OCI-LY7 (cell line): Measurements from ENCODE around the gene SRP54. TPM values are rescaled to one million over a fixed set of nuclear protein-coding genes. Genes with fewer than 3 reads are reported as not detected.

Source experiments
- BruUV-seq: library from RNA; stranded (reverse); fragments of 400-500 nt; replicated peaks from 2 replicates; lab custom pipeline; 2021; lab: Mats Ljungman, UMichigan
- CTCF ChIA-PET: fragments of 300-600 bp; sonication (Branson Sonifier 250); formaldehyde crosslinking; loops from one replicate; lab custom pipeline; 2022; ENCODE audit warnings: antibody characterized with exemption; ENCODE audit not compliant: unreplicated experiment; lab: Charles Lee
- POLR2A ChIA-PET: fragments of 300-600 bp; sonication (Branson Sonifier 250); formaldehyde crosslinking; loops from one replicate; lab custom pipeline; 2022; ENCODE audit warnings: antibody characterized with exemption; lab: Charles Lee
- DNase-seq: peaks from one replicate; pipeline ENCODE4 v3.0.0-alpha.2; 2015; ENCODE audit warnings: low spot score
- H2AFZ ChIP-seq: fragments of 200-600 bp; sonication (generic), shearing (Covaris generic); 2 replicates; pipeline ENCODE4 v1.6.1; 2014; ENCODE audit warnings: mild to moderate bottlenecking, antibody characterized with exemption, low read length, moderate library complexity
- H3K27ac ChIP-seq: fragments of 200-600 bp; sonication (generic); 2 replicates; pipeline ENCODE4 v1.5.1; 2014; ENCODE audit warnings: mixed run types, low read depth, mild to moderate bottlenecking, moderate library complexity, low read length, inconsistent platforms; ENCODE audit not compliant: poor library complexity, severe bottlenecking
- H3K36me3 ChIP-seq: fragments of 200-600 bp; sonication (generic); 2 replicates; pipeline ENCODE4 v1.6.1; 2014; ENCODE audit warnings: mild to moderate bottlenecking, antibody characterized with exemption, low read length, moderate library complexity, mixed read lengths; ENCODE audit not compliant: insufficient read depth
- H3K4me1 ChIP-seq: fragments of 200-600 bp; sonication (generic); 2 replicates; pipeline ENCODE4 v1.5.1; 2014; ENCODE audit warnings: mild to moderate bottlenecking, low read length; ENCODE audit not compliant: insufficient read depth, poor library complexity, severe bottlenecking
- H3K4me2 ChIP-seq: fragments of 200-600 bp; sonication (generic); 2 replicates; pipeline ENCODE4 v1.6.1; 2014; ENCODE audit warnings: mild to moderate bottlenecking, low read length
- H3K4me3 ChIP-seq: fragments of 200-600 bp; sonication (generic); 2 replicates; pipeline ENCODE4 v1.5.1; 2014; ENCODE audit warnings: mild to moderate bottlenecking, low read depth, low read length; ENCODE audit not compliant: poor library complexity, severe bottlenecking
- H3K79me2 ChIP-seq: fragments of 200-600 bp; sonication (generic); 2 replicates; pipeline ENCODE4 v1.6.1; 2016; ENCODE audit warnings: low read depth, mild to moderate bottlenecking, low read length, moderate library complexity, mixed read lengths; ENCODE audit not compliant: insufficient read depth
- H3K9me2 ChIP-seq: fragments of 200-600 bp; sonication (generic); 2 replicates; pipeline ENCODE4 v1.6.1; 2016; ENCODE audit warnings: mild to moderate bottlenecking, low read length, mixed read lengths; ENCODE audit not compliant: insufficient read depth
- H3K9me3 ChIP-seq: fragments of 200-600 bp; sonication (generic); 2 replicates; pipeline ENCODE4 v1.6.1; 2014; ENCODE audit warnings: mild to moderate bottlenecking, mixed run types, low read length, mixed read lengths
- H4K20me1 ChIP-seq: fragments of 200-600 bp; sonication (generic); 2 replicates; pipeline ENCODE4 v1.6.1; 2014; ENCODE audit warnings: mild to moderate bottlenecking, antibody characterized with exemption, low read length, moderate library complexity, mixed read lengths; ENCODE audit not compliant: insufficient read depth
- CTCF ChIP-seq: fragments of 200-600 bp; sonication (generic); conservative IDR thresholded peaks from 2 replicates; pipeline ENCODE4 v1.5.1; 2014; ENCODE audit warnings: mild to moderate bottlenecking, antibody characterized with exemption, low read length, moderate library complexity, mixed read lengths
- EZH2phosphoT487 ChIP-seq: fragments of 200-600 bp; sonication (generic); IDR thresholded peaks from 2 replicates; pipeline ENCODE4 v1.6.1; 2018; ENCODE audit warnings: low read depth, borderline replicate concordance, mild to moderate bottlenecking, mixed run types, antibody characterized with exemption, low read length, moderate library complexity, mixed read lengths
- intact Hi-C: fragments of 100-400 bp; cut with micrococcal nuclease; formaldehyde crosslinking; loops from one replicate; pipeline ENCODE4 v1.10.0; 2022; ENCODE audit not compliant: unreplicated experiment
- total RNA-seq, 2 experiments: library from RNA; depleted of rRNA in 1 of 2; stranded (reverse); fragments of >200 nt in 1 of 2; shearing (Covaris generic) in 1 of 2; gene quantifications; 2 replicates each; pipeline ENCODE4 v1.2.3, GENCODE V29; 2014 to 2022

The SRP54 gene
- total RNA-seq, 2 experiments from 2014 or later = 50.9 to 86.0 TPM

- ChIA-PET POLR2A (interaction anchor here (1.1 kb wide), 1 partner anchor 18 kb away, joined by 3 read pairs; no protein-coding TSS in a partner anchor), CTCF (no interaction called here)
- Histone ChIP-seq H3K9me3 (no peaks in the 10 kb centered on the region), H3K4me1 (no peaks in the 10 kb centered on the region), H3K4me2 (no peak overlapping the region), H4K20me1 (no peaks in the 10 kb centered on the region), H2AFZ (no peak overlapping the region), H3K79me2 (no peaks in the 10 kb centered on the region), H3K27ac (no peak overlapping the region), H3K4me3 (no peak overlapping the region), H3K36me3 (no peaks in the 10 kb centered on the region), H3K9me2 (no peaks in the 10 kb centered on the region)
- no peak for DNase-seq
- no TSS peak for BruUV-seq
- intact Hi-C loops = no loop called here
- TF ChIP-seq CTCF = no peak
- no peak for TF ChIP-seq EZH2phosphoT487
These were observed 39.3 kb upstream of the SRP54 start for GRCh38 chr14:34943506-34943905.

- DNase-seq = no peak
- no peaks in the 10 kb centered on the region for H3K36me3 ChIP-seq
- CTCF ChIA-PET = no interaction called here
- no peak for TF ChIP-seq EZH2phosphoT487
- H3K9me2 ChIP-seq = no peaks in the 10 kb centered on the region
- no peaks in the 10 kb centered on the region for H3K4me1 ChIP-seq
- H3K4me2 ChIP-seq = no peak overlapping the region
- H4K20me1 ChIP-seq = no peaks in the 10 kb centered on the region
- H3K27ac ChIP-seq = no peak overlapping the region
- no peak overlapping the region for H2AFZ ChIP-seq
- no TSS peak for BruUV-seq
- H3K79me2 ChIP-seq = no peaks in the 10 kb centered on the region
- H3K9me3 ChIP-seq = no peaks in the 10 kb centered on the region
- H3K4me3 ChIP-seq = no peak overlapping the region
- POLR2A ChIA-PET = interaction anchor here (0.7 to 1.2 kb wide), 2 partner anchors 11 to 401 kb away, joined by 3 to 7 read pairs; no protein-coding TSS in a partner anchor
- intact Hi-C loops = no loop called here
These were observed 38.0 kb upstream of the SRP54 start for GRCh38 chr14:34944744-34945143.

- no peaks in the 10 kb centered on the region for H3K4me1 ChIP-seq
- BruUV-seq = no TSS peak
- H3K9me2 ChIP-seq = no peaks in the 10 kb centered on the region
- no peaks in the 10 kb centered on the region for H3K79me2 ChIP-seq
- H2AFZ ChIP-seq = no peak overlapping the region
- TF ChIP-seq EZH2phosphoT487 (no peak), CTCF (no peak)
- H3K4me3 ChIP-seq = no peak overlapping the region
- intact Hi-C loops = no loop called here
- no peak for DNase-seq
- H3K36me3 ChIP-seq = no peaks in the 10 kb centered on the region; the same call in 1 of the 2 replicates
- POLR2A ChIA-PET = interaction anchor here (0.6 to 1.4 kb wide), 6 partner anchors 13 to 330 kb away, joined by 3 to 6 read pairs (median 3); no protein-coding TSS in a partner anchor
- H4K20me1 ChIP-seq = no peaks in the 10 kb centered on the region
- no peaks in the 10 kb centered on the region for H3K9me3 ChIP-seq
- CTCF ChIA-PET = no interaction called here
- H3K4me2 ChIP-seq = no peak overlapping the region
- H3K27ac ChIP-seq = no peak overlapping the region
These were observed 36.1 kb upstream of the SRP54 start for GRCh38 chr14:34946699-34947098.
